BJ (cell line): ENCODE data around the gene GDI2. TPM values are rescaled to one million over a fixed set of nuclear protein-coding genes. Genes with fewer than 3 reads are reported as not detected.

Experiments used
- CTCF ChIA-PET: fragments of 350-600 bp; formaldehyde crosslinking; extraction: SDS; loops from one replicate; lab custom pipeline; 2021; ENCODE audit warnings: antibody characterized with exemption, inconsistent platforms; lab: Yijun Ruan, JAX
- POLR2A ChIA-PET: fragments of 300-600 bp; sonication (Branson Sonifier 250); formaldehyde crosslinking; extraction: SDS; loops from one replicate; lab custom pipeline; 2021; ENCODE audit warnings: antibody characterized with exemption; lab: Charles Lee
- DNase-seq: peaks from one replicate; pipeline ENCODE4 v3.0.0-alpha.2; 2011; ENCODE audit warnings: low read depth
- H3K27me3 ChIP-seq: 2 replicates; pipeline ENCODE4 v1.6.0; 2011; ENCODE audit warnings: low read length; ENCODE audit not compliant: control insufficient read depth, insufficient read depth
- H3K36me3 ChIP-seq: 2 replicates; pipeline ENCODE4 v1.5.1; 2011; ENCODE audit warnings: low read length; ENCODE audit not compliant: control insufficient read depth, insufficient read depth
- H3K4me3 ChIP-seq: 2 replicates; pipeline ENCODE4 v1.5.1; 2011; ENCODE audit warnings: low read depth, mild to moderate bottlenecking, control low read depth, low read length
- CTCF ChIP-seq: IDR thresholded peaks from 2 replicates; pipeline ENCODE4 v1.5.1; 2011; ENCODE audit warnings: low read depth, mild to moderate bottlenecking, control low read depth, inconsistent platforms, low read length, moderate library complexity; ENCODE audit not compliant: insufficient read depth
- polyA plus RNA-seq: library from polyadenylated mRNA; depleted of rRNA; stranded (reverse); fragments of >200 nt; gene quantifications from 2 replicates; pipeline ENCODE4 v1.2.3, GENCODE V29; 2011

GDI2 gene
- polyA plus RNA-seq, 1 experiment = 148 TPM

- no peaks in the 10 kb centered on the region for H3K27me3 ChIP-seq
- DNase-seq = no peak
- TF ChIP-seq CTCF = no peak
- peaks cover 23% of the 10 kb centered on the region for H3K36me3 ChIP-seq
- ChIA-PET CTCF (no interaction called here), POLR2A (no interaction called here)
- no peak overlapping the region for H3K4me3 ChIP-seq
These were observed 47.6 kb downstream of the GDI2 start for GRCh38 chr10:5765617-5766016.

- no peak for TF ChIP-seq CTCF
- ChIA-PET CTCF (interaction anchor here (1.2 kb wide), 1 partner anchor 11 kb away, joined by 4 read pairs; no protein-coding TSS in a partner anchor), POLR2A (no interaction called here)
- DNase-seq = no peak
- no peaks in the 10 kb centered on the region for H3K27me3 ChIP-seq
- peaks cover 26% of the 10 kb centered on the region for H3K36me3 ChIP-seq
- no peak overlapping the region for H3K4me3 ChIP-seq
These were observed 48.6 kb downstream of the GDI2 start for GRCh38 chr10:5764422-5765297.

- H3K4me3 ChIP-seq = no peak overlapping the region
- ChIA-PET CTCF (interaction anchor here (0.6 kb wide), 1 partner anchor 51 kb away, joined by 3 read pairs; no protein-coding TSS in a partner anchor), POLR2A (no interaction called here)
- H3K36me3 ChIP-seq = peaks cover 25% of the 10 kb centered on the region
- no peak for TF ChIP-seq CTCF
- no peaks in the 10 kb centered on the region for H3K27me3 ChIP-seq
- no peak for DNase-seq
These were observed 50.7 kb downstream of the GDI2 start for GRCh38 chr10:5762531-5762930.

- CTCF ChIA-PET = no interaction called here
- H3K36me3 ChIP-seq = peaks cover 26% of the 10 kb centered on the region
These were observed 52.0 kb downstream of the GDI2 start for GRCh38 chr10:5761220-5761619.

More at GRCh38 chr10:5761220-5761619, 52.0 kb downstream of the GDI2 start:
- no peak overlapping the region for H3K4me3 ChIP-seq
- TF ChIP-seq CTCF = no peak
- POLR2A ChIA-PET = no interaction called here
- DNase-seq = no peak
- no peaks in the 10 kb centered on the region for H3K27me3 ChIP-seq
